ENCODE measurements around the gene TTBK1. TPM values are rescaled to one million over a fixed set of nuclear protein-coding genes. Genes with fewer than 3 reads are reported as not detected.

The TTBK1 gene
- total RNA-seq, 1 donor from 2014 or later, result 0.34 TPM

DNA sequence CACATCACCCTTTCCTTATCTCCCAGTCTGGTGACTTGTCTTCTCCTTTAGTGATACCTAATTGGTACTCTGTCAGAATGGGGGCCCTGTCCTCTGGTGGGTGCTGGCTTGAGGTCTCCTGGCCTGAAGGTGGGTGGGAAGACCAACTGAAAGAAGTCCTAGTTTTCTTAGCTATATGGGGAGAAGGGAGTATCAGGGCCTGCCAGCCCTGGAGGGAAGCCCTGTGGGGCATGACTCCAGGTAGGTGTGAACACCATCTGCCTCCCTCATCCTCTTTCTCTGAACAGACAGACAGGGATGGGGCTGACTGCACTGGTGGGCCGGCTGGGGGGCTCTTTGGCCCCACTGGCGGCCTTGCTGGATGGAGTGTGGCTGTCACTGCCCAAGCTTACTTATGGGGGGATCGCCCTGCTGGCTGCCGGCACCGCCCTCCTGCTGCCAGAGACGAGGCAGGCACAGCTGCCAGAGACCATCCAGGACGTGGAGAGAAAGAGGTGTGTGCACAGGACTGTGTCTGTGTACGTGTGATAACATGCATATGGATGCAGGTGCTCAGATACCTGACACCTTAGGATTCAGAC, 60.6 kb downstream of the TTBK1 start:
- peaks cover 3% of the 10 kb centered on the region for H3K4me1 Mint-ChIP-seq
- no peak overlapping the region for H3K27ac Mint-ChIP-seq
- no peaks in the 10 kb centered on the region for H3K9me3 Mint-ChIP-seq
- H3K27me3 Mint-ChIP-seq (ENCODE audit: low read depth), result peaks cover 20% of the 10 kb centered on the region
- DNase-seq (ENCODE audit: low spot score in 2 of 2, unreplicated experiment in 2 of 2), result no peak
- TF ChIP-seq, protein P1, sequence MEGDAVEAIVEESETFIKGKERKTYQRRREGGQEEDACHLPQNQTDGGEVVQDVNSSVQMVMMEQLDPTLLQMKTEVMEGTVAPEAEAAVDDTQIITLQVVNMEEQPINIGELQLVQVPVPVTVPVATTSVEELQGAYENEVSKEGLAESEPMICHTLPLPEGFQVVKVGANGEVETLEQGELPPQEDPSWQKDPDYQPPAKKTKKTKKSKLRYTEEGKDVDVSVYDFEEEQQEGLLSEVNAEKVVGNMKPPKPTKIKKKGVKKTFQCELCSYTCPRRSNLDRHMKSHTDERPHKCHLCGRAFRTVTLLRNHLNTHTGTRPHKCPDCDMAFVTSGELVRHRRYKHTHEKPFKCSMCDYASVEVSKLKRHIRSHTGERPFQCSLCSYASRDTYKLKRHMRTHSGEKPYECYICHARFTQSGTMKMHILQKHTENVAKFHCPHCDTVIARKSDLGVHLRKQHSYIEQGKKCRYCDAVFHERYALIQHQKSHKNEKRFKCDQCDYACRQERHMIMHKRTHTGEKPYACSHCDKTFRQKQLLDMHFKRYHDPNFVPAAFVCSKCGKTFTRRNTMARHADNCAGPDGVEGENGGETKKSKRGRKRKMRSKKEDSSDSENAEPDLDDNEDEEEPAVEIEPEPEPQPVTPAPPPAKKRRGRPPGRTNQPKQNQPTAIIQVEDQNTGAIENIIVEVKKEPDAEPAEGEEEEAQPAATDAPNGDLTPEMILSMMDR (IDR thresholded peaks at IDR 0.05; ENCODE audit: unreplicated experiment), result no peak
- no peaks in the 10 kb centered on the region for H3K36me3 Mint-ChIP-seq
- no peak overlapping the region for H3K4me3 Mint-ChIP-seq

DNA sequence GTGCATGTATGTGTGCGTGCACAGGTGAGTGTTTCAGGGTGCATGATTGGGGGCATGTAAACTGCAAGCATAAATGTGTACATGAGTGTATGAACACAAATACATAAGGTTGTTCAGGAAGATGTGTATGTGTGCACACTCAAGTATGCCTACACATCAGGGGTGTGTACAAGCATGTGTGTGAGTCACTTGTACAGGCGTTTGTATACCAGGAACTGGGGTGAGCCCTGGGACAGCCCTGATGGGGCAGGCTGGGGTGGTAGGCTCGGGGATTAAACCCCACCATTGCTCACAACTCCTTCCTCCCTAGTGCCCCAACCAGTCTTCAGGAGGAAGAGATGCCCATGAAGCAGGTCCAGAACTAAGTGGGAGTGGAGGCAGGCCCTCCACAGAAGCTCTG, 61.1 kb downstream of the TTBK1 start:
- no peak overlapping the region for H3K27ac Mint-ChIP-seq
- peaks cover 21% of the 10 kb centered on the region for H3K27me3 Mint-ChIP-seq (ENCODE audit: low read depth)
- DNase-seq (ENCODE audit: low spot score in 2 of 2, unreplicated experiment in 2 of 2), result no peak
- no peak overlapping the region for H3K4me3 Mint-ChIP-seq
- TF ChIP-seq, protein P1 (IDR thresholded peaks at IDR 0.05; ENCODE audit: unreplicated experiment), result no peak
- H3K4me1 Mint-ChIP-seq, result peaks cover 8% of the 10 kb centered on the region
- no peaks in the 10 kb centered on the region for H3K36me3 Mint-ChIP-seq
- H3K9me3 Mint-ChIP-seq, result no peaks in the 10 kb centered on the region

DNA sequence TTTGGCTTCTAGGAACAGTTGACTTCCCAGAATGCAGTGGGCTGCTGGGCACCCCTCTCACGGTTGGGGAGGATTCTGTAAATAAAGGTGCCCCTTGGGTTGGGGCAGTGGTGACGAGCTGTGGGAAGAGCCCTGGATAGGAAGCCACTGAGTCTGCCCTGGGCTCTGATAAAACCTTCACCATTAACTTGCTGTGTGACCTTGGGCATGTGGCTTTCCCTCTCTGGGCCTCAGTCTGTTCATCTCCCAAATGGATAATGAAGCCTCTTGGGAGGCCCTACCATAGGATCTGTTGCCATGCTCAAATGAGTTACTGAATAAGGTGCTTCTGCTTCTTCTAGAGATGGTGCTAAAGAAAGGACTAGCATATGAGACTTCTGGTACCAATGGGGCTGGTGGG, 61.6 kb downstream of the TTBK1 start:
- Mint-ChIP-seq H3K4me3 (no peak overlapping the region), H3K4me1 (peaks cover 8% of the 10 kb centered on the region), H3K9me3 (no peaks in the 10 kb centered on the region), H3K27me3 (ENCODE audit: low read depth) (peaks cover 20% of the 10 kb centered on the region), H3K27ac (no peak overlapping the region), H3K36me3 (no peaks in the 10 kb centered on the region)
- no peak for DNase-seq (ENCODE audit: low spot score in 2 of 2, unreplicated experiment in 2 of 2)
- TF ChIP-seq, protein P1 (IDR thresholded peaks at IDR 0.05; ENCODE audit: unreplicated experiment), result no peak

DNA sequence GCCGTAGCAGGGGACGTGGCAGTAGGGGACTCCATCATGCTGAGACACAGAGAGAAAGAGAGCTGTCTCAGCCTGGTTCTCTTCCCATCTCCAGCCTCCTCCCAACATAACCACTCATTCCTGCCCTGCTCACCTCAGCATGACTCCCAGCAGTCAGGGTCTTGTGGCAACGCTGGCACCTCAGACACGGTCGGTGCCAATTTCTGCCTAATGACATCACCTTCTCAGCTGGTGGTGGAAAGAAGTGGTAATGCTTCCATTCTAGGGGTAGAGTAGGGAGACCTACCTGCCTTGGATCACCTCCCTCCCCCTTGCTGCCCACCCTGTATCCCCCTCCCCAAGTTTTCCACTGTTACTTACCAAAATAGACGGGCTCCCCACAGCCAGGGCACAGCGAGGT, 62.8 kb downstream of the TTBK1 start:
- no peak overlapping the region for H3K4me3 Mint-ChIP-seq
- TF ChIP-seq, protein P1 (IDR thresholded peaks at IDR 0.05; ENCODE audit: unreplicated experiment), result no peak
- DNase-seq (ENCODE audit: low spot score in 2 of 2, unreplicated experiment in 2 of 2), result no peak
- H3K9me3 Mint-ChIP-seq, result no peaks in the 10 kb centered on the region
- H3K27me3 Mint-ChIP-seq (ENCODE audit: low read depth), result peaks cover 18% of the 10 kb centered on the region
- H3K4me1 Mint-ChIP-seq, result peaks cover 9% of the 10 kb centered on the region
- H3K27ac Mint-ChIP-seq, result no peak overlapping the region
- no peaks in the 10 kb centered on the region for H3K36me3 Mint-ChIP-seq

DNA sequence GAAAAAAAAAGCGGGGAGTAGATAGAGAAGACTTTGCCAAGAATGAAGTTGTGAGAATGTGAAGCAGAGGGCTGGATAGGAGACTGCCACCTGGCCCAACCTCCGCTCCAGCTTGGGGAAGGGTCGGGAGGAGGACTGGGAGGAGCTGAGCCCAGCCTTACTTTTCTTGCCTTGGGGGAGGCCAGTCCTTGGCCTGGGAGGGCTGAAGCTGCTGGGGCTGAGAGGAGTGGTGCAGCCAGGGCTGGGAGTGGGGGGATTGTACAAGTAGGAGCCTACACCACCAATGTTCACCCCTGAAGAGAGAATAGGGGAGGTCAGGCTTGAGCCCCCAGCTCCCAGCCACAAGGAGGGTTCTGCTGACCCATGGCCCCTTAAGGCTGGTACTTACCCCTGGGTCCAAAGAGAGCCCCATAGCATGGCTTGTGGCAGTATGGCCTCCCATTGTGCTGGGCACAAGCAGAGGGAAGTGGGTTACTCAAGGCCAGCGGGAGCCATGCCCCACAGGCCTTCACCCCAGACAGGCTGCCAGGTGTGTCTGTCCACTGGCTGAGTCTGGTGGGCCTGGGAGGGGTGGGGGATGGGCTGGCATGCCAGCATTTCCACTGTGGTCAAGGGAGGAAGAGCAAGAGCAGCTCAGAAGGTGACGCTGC, 64.3 kb downstream of the TTBK1 start:
- Mint-ChIP-seq H3K27me3 (ENCODE audit: low read depth) (peaks cover 19% of the 10 kb centered on the region), H3K4me3 (no peak overlapping the region), H3K9me3 (no peaks in the 10 kb centered on the region), H3K36me3 (no peaks in the 10 kb centered on the region), H3K27ac (no peak overlapping the region), H3K4me1 (peaks cover 9% of the 10 kb centered on the region)
- DNase-seq (ENCODE audit: low spot score in 2 of 2, unreplicated experiment in 2 of 2), result no peak
- TF ChIP-seq, protein P1 (IDR thresholded peaks at IDR 0.05; ENCODE audit: unreplicated experiment), result no peak

Data from mesothelial cell of epicardium (in vitro differentiated cells).